Tibial nerve (tissue), 4 donors: ENCODE results near the gene JOSD2. TPM values are rescaled to one million over a fixed set of nuclear protein-coding genes. Genes with fewer than 3 reads are reported as not detected.

Experiments
- DNase-seq, 2 donors: peaks; one replicate each; pipeline ENCODE4 v3.0.0-alpha.2; 2019; ENCODE audit warnings: low spot score in 2 of 2
- H3K27ac ChIP-seq, 4 donors: fragments of 200-600 bp; sonication (generic) in 3 of 4; one replicate each; pipeline ENCODE4 v1.5.1; 2017 to 2019; ENCODE audit warnings: mild to moderate bottlenecking in 1 of 4
- H3K27me3 ChIP-seq, 2 donors: fragments of 200-600 bp; sonication (generic) in 1 of 2; one replicate each; pipeline versions ENCODE4 v1.5.1 to v1.6.0; 2017 to 2019
- H3K36me3 ChIP-seq, 3 donors: fragments of 200-600 bp; sonication (generic); one replicate each; pipeline ENCODE4 v1.5.1; 2018 to 2019
- H3K4me1 ChIP-seq, 4 donors: fragments of 200-600 bp; sonication (generic) in 3 of 4; one replicate each; pipeline ENCODE4 v1.5.1; 2017 to 2019
- H3K4me3 ChIP-seq, 4 donors: fragments of 200-600 bp; sonication (generic) in 3 of 4; one replicate each; pipeline ENCODE4 v1.5.1; 2017 to 2019; ENCODE audit warnings: mild to moderate bottlenecking in 1 of 4, moderate library complexity in 1 of 4
- H3K9me3 ChIP-seq, 4 donors: fragments of 200-600 bp; sonication (generic) in 3 of 4; one replicate each; pipeline ENCODE4 v1.5.1; 2017 to 2019
- EP300 ChIP-seq, 2 donors: sonication (generic); formaldehyde crosslinking; IDR thresholded peaks; one replicate each; pipeline ENCODE4 v1.6.1; 2017; ENCODE audit warnings: antibody characterized with exemption in 2 of 2, mild to moderate bottlenecking in 1 of 2
- POLR2A ChIP-seq, 2 donors: fragments of 450-650 bp; IDR thresholded peaks; one replicate each; pipeline ENCODE4 v1.6.1; 2017; ENCODE audit warnings: antibody characterized with exemption in 2 of 2, mild to moderate bottlenecking in 2 of 2, moderate library complexity in 2 of 2
- WGBS, 2 donors: methylation state at CpG; one replicate each; pipeline ENCODE4 v1.1.5; 2018; 5-methylcytosine and 5-hydroxymethylcytosine counted together
- total RNA-seq, 4 donors: library from RNA; depleted of rRNA; stranded (reverse); fragments of >200 nt; gene quantifications; one replicate each; pipeline ENCODE4 v1.1.0, GENCODE V29; 2016
- TF ChIP-seq, protein P1 (sequence below), 5 experiments: fragments of 200-600 bp in 3 of 5; fragments of 450-650 bp in 2 of 5; sonication (generic) in 3 of 5; IDR thresholded peaks; one replicate each; pipeline ENCODE4 v1.5.1; 2016 to 2019; ENCODE audit warnings: antibody characterized with exemption in 5 of 5, mild to moderate bottlenecking in 3 of 5, moderate library complexity in 2 of 5

The JOSD2 gene
- total RNA-seq, 4 donors from 2014 or later = 32.3 to 52.2 (median 38.8) TPM

GRCh38 chr19:50495020-50495531, 15.9 kb downstream of the JOSD2 start:
- H3K4me3 ChIP-seq = no peak overlapping the region
- peaks cover 0 to 19% (median 0%) of the 10 kb centered on the region in 4 donors for H3K4me1 ChIP-seq
- peaks cover 0 to 4% (median 0%) of the 10 kb centered on the region in 4 donors for H3K9me3 ChIP-seq
- 89 to 90% methylated on average over 5 of the region's 5 CpGs for WGBS, 2 donors
- H3K27ac ChIP-seq = no peak overlapping the region
- peaks cover 0 to 25% of the 10 kb centered on the region in 2 donors for H3K27me3 ChIP-seq
- H3K36me3 ChIP-seq = peaks cover 0 to 5% (median 0%) of the 10 kb centered on the region in 3 donors
- no peak for DNase-seq
- no peak for TF ChIP-seq EP300 (IDR thresholded peaks at IDR 0.05)
- no peak for TF ChIP-seq POLR2A (IDR thresholded peaks at IDR 0.05)
- TF ChIP-seq, protein P1, sequence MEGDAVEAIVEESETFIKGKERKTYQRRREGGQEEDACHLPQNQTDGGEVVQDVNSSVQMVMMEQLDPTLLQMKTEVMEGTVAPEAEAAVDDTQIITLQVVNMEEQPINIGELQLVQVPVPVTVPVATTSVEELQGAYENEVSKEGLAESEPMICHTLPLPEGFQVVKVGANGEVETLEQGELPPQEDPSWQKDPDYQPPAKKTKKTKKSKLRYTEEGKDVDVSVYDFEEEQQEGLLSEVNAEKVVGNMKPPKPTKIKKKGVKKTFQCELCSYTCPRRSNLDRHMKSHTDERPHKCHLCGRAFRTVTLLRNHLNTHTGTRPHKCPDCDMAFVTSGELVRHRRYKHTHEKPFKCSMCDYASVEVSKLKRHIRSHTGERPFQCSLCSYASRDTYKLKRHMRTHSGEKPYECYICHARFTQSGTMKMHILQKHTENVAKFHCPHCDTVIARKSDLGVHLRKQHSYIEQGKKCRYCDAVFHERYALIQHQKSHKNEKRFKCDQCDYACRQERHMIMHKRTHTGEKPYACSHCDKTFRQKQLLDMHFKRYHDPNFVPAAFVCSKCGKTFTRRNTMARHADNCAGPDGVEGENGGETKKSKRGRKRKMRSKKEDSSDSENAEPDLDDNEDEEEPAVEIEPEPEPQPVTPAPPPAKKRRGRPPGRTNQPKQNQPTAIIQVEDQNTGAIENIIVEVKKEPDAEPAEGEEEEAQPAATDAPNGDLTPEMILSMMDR (IDR thresholded peaks at IDR 0.05) = no peak

DNA sequence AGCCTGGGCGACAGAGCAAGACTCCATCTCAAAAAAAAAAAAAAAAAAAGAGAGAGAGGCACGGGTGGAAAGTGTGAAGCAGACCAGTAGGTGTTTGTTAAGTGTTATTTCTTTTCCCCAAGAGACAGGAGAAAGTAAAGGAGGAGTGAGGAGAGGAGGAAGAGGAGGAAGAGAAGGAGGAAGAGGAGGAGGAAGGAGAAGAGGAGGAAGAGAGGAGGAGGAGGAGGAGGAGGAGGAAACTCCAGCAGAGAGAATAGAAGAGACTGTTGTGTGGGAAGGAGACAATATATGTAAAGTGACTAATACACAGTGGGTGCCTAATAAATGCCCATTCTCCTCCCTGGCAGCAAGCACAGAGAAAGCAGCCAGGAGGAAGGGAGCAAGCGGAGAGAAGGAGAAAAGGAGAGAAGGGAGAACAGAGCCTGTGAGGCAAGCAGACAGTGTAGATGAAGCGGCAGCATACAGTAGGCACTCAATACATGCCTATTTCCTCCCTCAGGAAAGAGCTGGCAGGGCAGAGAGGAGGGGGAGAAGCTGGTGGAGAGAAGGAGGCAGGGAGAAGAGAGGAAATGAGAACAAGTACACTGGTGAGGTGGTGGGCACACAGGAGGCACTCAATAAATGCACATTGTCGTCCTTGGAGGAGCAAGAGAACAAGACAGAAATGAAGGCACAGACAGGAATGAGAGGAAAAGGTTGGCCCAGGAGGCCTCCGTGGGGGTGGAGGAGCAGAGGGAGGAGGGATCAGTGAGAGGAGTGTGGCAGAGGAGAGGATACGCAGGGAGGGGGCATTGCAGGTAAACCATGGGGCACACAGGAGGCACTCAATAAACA, 16.6 kb downstream of the JOSD2 start:
- TF ChIP-seq, protein P1 (IDR thresholded peaks at IDR 0.05) = no peak
- TF ChIP-seq POLR2A (IDR thresholded peaks at IDR 0.05) = no peak
- no peak for TF ChIP-seq EP300 (IDR thresholded peaks at IDR 0.05)
- Histone ChIP-seq H3K36me3 (peaks cover 0 to 5% (median 0%) of the 10 kb centered on the region in 3 donors), H3K9me3 (peaks cover 0 to 4% (median 0%) of the 10 kb centered on the region in 4 donors), H3K4me1 (peaks cover 0 to 19% (median 0%) of the 10 kb centered on the region in 4 donors), H3K27me3 (peaks cover 0 to 30% of the 10 kb centered on the region in 2 donors), H3K27ac (no peak overlapping the region), H3K4me3 (no peak overlapping the region)
- 55 to 59% methylated on average over 7 of the region's 7 CpGs for WGBS, 2 donors
- no peak for DNase-seq

- H3K4me3 ChIP-seq = no peak overlapping the region
- peaks cover 0 to 19% (median 0%) of the 10 kb centered on the region in 4 donors for H3K4me1 ChIP-seq
- no peak for DNase-seq
- H3K36me3 ChIP-seq = peaks cover 0 to 5% (median 0%) of the 10 kb centered on the region in 3 donors
- TF ChIP-seq, protein P1 (IDR thresholded peaks at IDR 0.05) = no peak
- TF ChIP-seq EP300 (IDR thresholded peaks at IDR 0.05) (no peak), POLR2A (IDR thresholded peaks at IDR 0.05) (no peak)
- no peak overlapping the region for H3K27ac ChIP-seq
- 54 to 62% methylated on average over 8 of the region's 8 CpGs for WGBS, 2 donors
- peaks cover 0 to 42% of the 10 kb centered on the region in 2 donors for H3K27me3 ChIP-seq
- H3K9me3 ChIP-seq = peaks cover 0 to 4% (median 0%) of the 10 kb centered on the region in 4 donors
These were observed 17.8 kb downstream of the JOSD2 start for GRCh38 chr19:50493171-50493570.

- H3K4me1 ChIP-seq = peaks cover 0 to 19% (median 0%) of the 10 kb centered on the region in 4 donors
- DNase-seq = no peak
- peaks cover 0 to 5% (median 0%) of the 10 kb centered on the region in 3 donors for H3K36me3 ChIP-seq
- peaks cover 0 to 4% (median 0%) of the 10 kb centered on the region in 4 donors for H3K9me3 ChIP-seq
- TF ChIP-seq POLR2A (IDR thresholded peaks at IDR 0.05) = no peak
- TF ChIP-seq, protein P1 (IDR thresholded peaks at IDR 0.05) = no peak
- no peak for TF ChIP-seq EP300 (IDR thresholded peaks at IDR 0.05)
- 2 to 12% methylated on average over 9 to 10 of the region's 12 CpGs for WGBS, 2 donors
- no peak overlapping the region for H3K4me3 ChIP-seq
- H3K27me3 ChIP-seq = peaks cover 0 to 47% of the 10 kb centered on the region in 2 donors
- H3K27ac ChIP-seq = no peak overlapping the region
These were observed 18.5 kb downstream of the JOSD2 start for GRCh38 chr19:50492303-50493052.
